Measurements from ENCODE around the gene CFAP57.

CFAP57 gene

GRCh38 chr1:43229826-43230780 lies 58.0 kb downstream of the CFAP57 start:
- DNase-seq = no peak

GRCh38 chr1:43232074-43232473 lies 59.9 kb downstream of the CFAP57 start:
- DNase-seq = no peak

GRCh38 chr1:43232482-43232881 lies 60.4 kb downstream of the CFAP57 start:
- DNase-seq = no peak

- DNase-seq = no peak
These were observed 61.5 kb downstream of the CFAP57 start for GRCh38 chr1:43233631-43234030.

- no peak for DNase-seq
These were observed 62.1 kb downstream of the CFAP57 start for GRCh38 chr1:43234267-43234666.

- no peak for DNase-seq
These were observed 62.9 kb downstream of the CFAP57 start for GRCh38 chr1:43235040-43235439.

GRCh38 chr1:43235451-43236121 lies 63.5 kb downstream of the CFAP57 start:
- no peak for DNase-seq

GRCh38 chr1:43237121-43237520 lies 65.0 kb downstream of the CFAP57 start:
- no peak for DNase-seq

- no peak for DNase-seq
These were observed 66.0 kb downstream of the CFAP57 start for GRCh38 chr1:43238085-43238484.

- DNase-seq = no peak
These were observed 66.9 kb downstream of the CFAP57 start for GRCh38 chr1:43238991-43239469.

GRCh38 chr1:43239484-43239883 lies 67.4 kb downstream of the CFAP57 start:
- no peak for DNase-seq

GRCh38 chr1:43241413-43241836 lies 69.3 kb downstream of the CFAP57 start:
- no peak for DNase-seq

- DNase-seq = no peak
These were observed 71.2 kb downstream of the CFAP57 start for GRCh38 chr1:43243299-43243698.

- DNase-seq = no peak
These were observed 74.5 kb downstream of the CFAP57 start for GRCh38 chr1:43246466-43247213.

- DNase-seq = no peak
These were observed 75.3 kb downstream of the CFAP57 start for GRCh38 chr1:43247256-43247921.

- DNase-seq = no peak
These were observed 78.2 kb downstream of the CFAP57 start for GRCh38 chr1:43250351-43250761.

- DNase-seq = no peak
These were observed 78.9 kb downstream of the CFAP57 start for GRCh38 chr1:43251024-43251423.

- no peak for DNase-seq
These were observed 80.1 kb downstream of the CFAP57 start for GRCh38 chr1:43252225-43252624.

GRCh38 chr1:43253173-43253572 lies 81.0 kb downstream of the CFAP57 start:
- DNase-seq = no peak

GRCh38 chr1:43253876-43254275 lies 81.7 kb downstream of the CFAP57 start:
- no peak for DNase-seq

- no peak for DNase-seq
These were observed 83.5 kb downstream of the CFAP57 start for GRCh38 chr1:43255438-43256210.

Data from NCI-H524 treated with DMSO at 0.1 percent for 48 hours (cell line).